HEK293 (cell line): ENCODE measurements around the gene STXBP5L.

ENCODE experiments used
- SP2 ChIP-seq: fragments of 450-650 bp; formaldehyde crosslinking; IDR thresholded peaks from 2 replicates; pipeline ENCODE4 v1.5.1; 2016; ENCODE audit warnings: missing biosample characterization, missing genetic modification characterization
- ZNF223 ChIP-seq: fragments of 450-650 bp; formaldehyde crosslinking; IDR thresholded peaks from 2 replicates; pipeline ENCODE4 v1.5.1; 2016; ENCODE audit warnings: missing biosample characterization, missing genetic modification characterization
- TF ChIP-seq, protein P1 (sequence below): fragments of 450-650 bp; formaldehyde crosslinking; IDR thresholded peaks from 2 replicates; pipeline ENCODE4 v1.5.1; 2016; ENCODE audit warnings: missing biosample characterization, missing genetic modification characterization
- TF ChIP-seq, protein P2 (sequence below): fragments of 450-650 bp; formaldehyde crosslinking; IDR thresholded peaks from 2 replicates; pipeline ENCODE4 v1.5.1; 2016; ENCODE audit warnings: missing biosample characterization, missing genetic modification characterization

DNA sequence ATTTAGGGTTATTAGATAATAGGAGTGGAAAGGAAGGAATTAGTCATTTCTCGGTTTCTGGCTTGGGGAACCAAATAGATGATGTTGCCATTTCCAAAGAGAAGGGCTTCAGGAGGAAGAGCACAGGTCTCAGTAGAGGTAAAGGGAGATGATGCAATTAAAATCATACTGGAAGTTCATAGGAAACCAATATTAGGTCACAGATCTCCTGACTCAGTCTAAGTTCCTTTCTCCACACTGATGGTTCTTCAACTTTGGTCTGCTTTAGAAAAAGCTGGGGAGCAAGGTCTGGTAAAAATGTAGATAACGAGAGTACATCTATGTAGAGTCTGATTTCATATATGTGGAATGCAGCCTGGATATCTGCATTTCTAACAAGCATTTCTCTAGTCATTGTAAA is 506.9 kb downstream of the STXBP5L start:
- TF ChIP-seq, protein P1, sequence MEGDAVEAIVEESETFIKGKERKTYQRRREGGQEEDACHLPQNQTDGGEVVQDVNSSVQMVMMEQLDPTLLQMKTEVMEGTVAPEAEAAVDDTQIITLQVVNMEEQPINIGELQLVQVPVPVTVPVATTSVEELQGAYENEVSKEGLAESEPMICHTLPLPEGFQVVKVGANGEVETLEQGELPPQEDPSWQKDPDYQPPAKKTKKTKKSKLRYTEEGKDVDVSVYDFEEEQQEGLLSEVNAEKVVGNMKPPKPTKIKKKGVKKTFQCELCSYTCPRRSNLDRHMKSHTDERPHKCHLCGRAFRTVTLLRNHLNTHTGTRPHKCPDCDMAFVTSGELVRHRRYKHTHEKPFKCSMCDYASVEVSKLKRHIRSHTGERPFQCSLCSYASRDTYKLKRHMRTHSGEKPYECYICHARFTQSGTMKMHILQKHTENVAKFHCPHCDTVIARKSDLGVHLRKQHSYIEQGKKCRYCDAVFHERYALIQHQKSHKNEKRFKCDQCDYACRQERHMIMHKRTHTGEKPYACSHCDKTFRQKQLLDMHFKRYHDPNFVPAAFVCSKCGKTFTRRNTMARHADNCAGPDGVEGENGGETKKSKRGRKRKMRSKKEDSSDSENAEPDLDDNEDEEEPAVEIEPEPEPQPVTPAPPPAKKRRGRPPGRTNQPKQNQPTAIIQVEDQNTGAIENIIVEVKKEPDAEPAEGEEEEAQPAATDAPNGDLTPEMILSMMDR, result no peak
- TF ChIP-seq ZNF223 (no peak), SP2 (tag by site-specific recombination) (no peak)
- TF ChIP-seq, protein P2, sequence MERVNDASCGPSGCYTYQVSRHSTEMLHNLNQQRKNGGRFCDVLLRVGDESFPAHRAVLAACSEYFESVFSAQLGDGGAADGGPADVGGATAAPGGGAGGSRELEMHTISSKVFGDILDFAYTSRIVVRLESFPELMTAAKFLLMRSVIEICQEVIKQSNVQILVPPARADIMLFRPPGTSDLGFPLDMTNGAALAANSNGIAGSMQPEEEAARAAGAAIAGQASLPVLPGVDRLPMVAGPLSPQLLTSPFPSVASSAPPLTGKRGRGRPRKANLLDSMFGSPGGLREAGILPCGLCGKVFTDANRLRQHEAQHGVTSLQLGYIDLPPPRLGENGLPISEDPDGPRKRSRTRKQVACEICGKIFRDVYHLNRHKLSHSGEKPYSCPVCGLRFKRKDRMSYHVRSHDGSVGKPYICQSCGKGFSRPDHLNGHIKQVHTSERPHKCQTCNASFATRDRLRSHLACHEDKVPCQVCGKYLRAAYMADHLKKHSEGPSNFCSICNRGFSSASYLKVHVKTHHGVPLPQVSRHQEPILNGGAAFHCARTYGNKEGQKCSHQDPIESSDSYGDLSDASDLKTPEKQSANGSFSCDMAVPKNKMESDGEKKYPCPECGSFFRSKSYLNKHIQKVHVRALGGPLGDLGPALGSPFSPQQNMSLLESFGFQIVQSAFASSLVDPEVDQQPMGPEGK (tag by site-specific recombination), result no peak
